Measurements from ENCODE around the gene IKBKE.

The IKBKE gene

GRCh38 chr1:206514813-206515387 is 44.6 kb downstream of the IKBKE start:
- DNase-seq, result no peak

GRCh38 chr1:206516728-206516990 is 46.4 kb downstream of the IKBKE start:
- no peak for DNase-seq

GRCh38 chr1:206517784-206518183 is 47.5 kb downstream of the IKBKE start:
- DNase-seq, result no peak

- DNase-seq, result no peak
Observed at GRCh38 chr1:206518206-206518605, 47.9 kb downstream of the IKBKE start.

GRCh38 chr1:206518743-206519142 is 48.5 kb downstream of the IKBKE start:
- DNase-seq, result no peak

GRCh38 chr1:206521127-206521526 is 50.9 kb downstream of the IKBKE start:
- DNase-seq, result no peak

GRCh38 chr1:206521694-206522402 is 51.6 kb downstream of the IKBKE start:
- no peak for DNase-seq

GRCh38 chr1:206524739-206525364 is 54.6 kb downstream of the IKBKE start:
- DNase-seq, result no peak

GRCh38 chr1:206526064-206526911 is 56.0 kb downstream of the IKBKE start:
- no peak for DNase-seq

- no peak for DNase-seq
Observed at GRCh38 chr1:206529425-206529824, 59.1 kb downstream of the IKBKE start.

- DNase-seq, result no peak
Observed at GRCh38 chr1:206532368-206532767, 62.1 kb downstream of the IKBKE start.

GRCh38 chr1:206534552-206534951 is 64.3 kb downstream of the IKBKE start:
- DNase-seq, result no peak

- DNase-seq, result no peak
Observed at GRCh38 chr1:206535853-206536188, 65.5 kb downstream of the IKBKE start.

- no peak for DNase-seq
Observed at GRCh38 chr1:206537141-206537540, 66.9 kb downstream of the IKBKE start.

- DNase-seq, result no peak
Observed at GRCh38 chr1:206538086-206538770, 68.0 kb downstream of the IKBKE start.

GRCh38 chr1:206538901-206539640 is 68.8 kb downstream of the IKBKE start:
- DNase-seq, result no peak

GRCh38 chr1:206540044-206540780 is 69.9 kb downstream of the IKBKE start:
- no peak for DNase-seq

- DNase-seq, result no peak
Observed at GRCh38 chr1:206541236-206541833, 71.1 kb downstream of the IKBKE start.

- peak; percentile 58 to 91 (median 72) for DNase-seq
Observed at GRCh38 chr1:206544562-206545257, 74.4 kb downstream of the IKBKE start.

GRCh38 chr1:206545351-206545750 is 75.1 kb downstream of the IKBKE start:
- DNase-seq, result no peak
